NB4 (cell line): ENCODE data around the gene COX8A.

Source experiments
- DNase-seq: peaks from one replicate; pipeline ENCODE4 v3.0.0; 2010; ENCODE audit warnings: low read depth
- H3K4me3 ChIP-seq: one replicate; pipeline ENCODE4 v1.5.1; 2011; ENCODE audit warnings: mild to moderate bottlenecking, low read depth, low read length, moderate library complexity
- CTCF ChIP-seq: IDR thresholded peaks from one replicate; pipeline ENCODE4 v1.5.1; 2012; ENCODE audit warnings: low read depth, low read length
- MAX ChIP-seq: IDR thresholded peaks from 2 replicates; pipeline ENCODE4 v1.6.1; 2011; ENCODE audit warnings: low read depth, low read length
- MYC ChIP-seq: IDR thresholded peaks from 2 replicates; pipeline ENCODE4 v1.6.1; 2011; ENCODE audit warnings: low read depth, low read length
- POLR2A ChIP-seq: IDR thresholded peaks from 2 replicates; pipeline ENCODE4 v1.6.1; 2011; ENCODE audit warnings: mild to moderate bottlenecking; ENCODE audit not compliant: insufficient read length; ENCODE audit errors: extremely low read depth

The COX8A gene

GRCh38 chr11:64010783-64011182 is 36.4 kb downstream of the COX8A start:
- TF ChIP-seq MAX (no peak), CTCF (no peak)
- H3K4me3 ChIP-seq: no peak overlapping the region
- no peak for DNase-seq

GRCh38 chr11:64011371-64011770 is 37.0 kb downstream of the COX8A start:
- no peak for DNase-seq
- TF ChIP-seq CTCF (no peak), MAX (no peak)
- H3K4me3 ChIP-seq: no peak overlapping the region

GRCh38 chr11:64013141-64013896 is 38.9 kb downstream of the COX8A start:
- TF ChIP-seq CTCF (no peak), POLR2A (no peak), MAX (no peak), MYC (no peak)
- H3K4me3 ChIP-seq: no peak overlapping the region
- no peak for DNase-seq

GRCh38 chr11:64014356-64014755 is 39.9 kb downstream of the COX8A start:
- no peak for TF ChIP-seq MYC
- TF ChIP-seq CTCF: no peak
- no peak for TF ChIP-seq MAX
- TF ChIP-seq POLR2A: no peak
- H3K4me3 ChIP-seq: no peak overlapping the region
- DNase-seq: no peak

GRCh38 chr11:64015510-64015909 is 41.1 kb downstream of the COX8A start:
- H3K4me3 ChIP-seq: no peak overlapping the region
- TF ChIP-seq CTCF: no peak
- no peak for TF ChIP-seq MYC
- TF ChIP-seq MAX: no peak
- no peak for TF ChIP-seq POLR2A
- no peak for DNase-seq
